GM19023 (cell line): Measurements from ENCODE around the gene RBM43.
"Not testable (repeated sequence)": the region's sequence is repeated elsewhere in the genome, so short reads cannot be mapped to it uniquely, and the experiment has no call there.

Experiments
- ATAC-seq: cut with Tn5 transposase; IDR thresholded peaks from one replicate; pipeline ENCODE4 v1.9.1; 2021; ENCODE audit warnings: mild to moderate bottlenecking, moderate library complexity; ENCODE audit not compliant: unreplicated experiment

RBM43 gene

GRCh38 chr2:151269798-151270568 is 8.3 kb upstream of the RBM43 start:
- ATAC-seq, result no peak

GRCh38 chr2:151268085-151268484 is 6.4 kb upstream of the RBM43 start:
- no peak for ATAC-seq

GRCh38 chr2:151267537-151267936 is 5.9 kb upstream of the RBM43 start:
- ATAC-seq, result no peak

- ATAC-seq, result no peak
Observed at GRCh38 chr2:151265991-151266390, 4.3 kb upstream of the RBM43 start.

- ATAC-seq, result no peak
Observed at GRCh38 chr2:151264157-151264825, 2.6 kb upstream of the RBM43 start.

- ATAC-seq, result no peak
Observed at GRCh38 chr2:151262629-151263028, 966 bp upstream of the RBM43 start.

GRCh38 chr2:151261977-151262291 is 271 bp upstream of the RBM43 start:
- no peak for ATAC-seq

- ATAC-seq, result peak; percentile 5
Observed at GRCh38 chr2:151260573-151261230, 961 bp downstream of the RBM43 start.

GRCh38 chr2:151258121-151258520 is 3.5 kb downstream of the RBM43 start:
- ATAC-seq, result no peak

GRCh38 chr2:151252646-151253045 is 9.0 kb downstream of the RBM43 start:
- no peak for ATAC-seq

GRCh38 chr2:151251012-151251411 is 10.7 kb downstream of the RBM43 start:
- ATAC-seq, result no peak

- ATAC-seq, result no peak
Observed at GRCh38 chr2:151247432-151247831, 14.2 kb downstream of the RBM43 start.

GRCh38 chr2:151246152-151246551 is 15.5 kb downstream of the RBM43 start:
- no peak for ATAC-seq

- no peak for ATAC-seq
Observed at GRCh38 chr2:151243468-151243867, 18.2 kb downstream of the RBM43 start.

GRCh38 chr2:151241224-151241623 is 20.4 kb downstream of the RBM43 start:
- ATAC-seq, result no peak

GRCh38 chr2:151240433-151240832 is 21.2 kb downstream of the RBM43 start:
- no peak for ATAC-seq

- ATAC-seq, result no peak
Observed at GRCh38 chr2:151239624-151240023, 22.0 kb downstream of the RBM43 start.

GRCh38 chr2:151238527-151239487 is 22.9 kb downstream of the RBM43 start:
- peak; percentile 68 for ATAC-seq

- no peak for ATAC-seq
Observed at GRCh38 chr2:151237422-151238025, 24.1 kb downstream of the RBM43 start.

GRCh38 chr2:151233760-151234159 is 27.9 kb downstream of the RBM43 start:
- not testable (repeated sequence) for ATAC-seq

- ATAC-seq, result not testable (repeated sequence)
Observed at GRCh38 chr2:151233288-151233687, 28.4 kb downstream of the RBM43 start.
